Stomach smooth muscle (tissue), 2 donors: Measurements from ENCODE around the gene BCL3.
A peak's percentile ranks its signal among the peaks of the same experiment; 100 is the strongest.

Source experiments
- H3K27ac ChIP-seq: one replicate; pipeline ENCODE4 v1.7.0; 2013; ENCODE audit warnings: mild to moderate bottlenecking, low read length, inconsistent platforms
- H3K27me3 ChIP-seq, 2 donors: one replicate each; pipeline ENCODE4 v1.7.0; 2013; ENCODE audit warnings: low read length in 2 of 2; ENCODE audit not compliant: insufficient read depth in 2 of 2, control insufficient read depth in 1 of 2
- H3K36me3 ChIP-seq, 2 donors: one replicate each; pipeline ENCODE4 v1.7.0; 2013; ENCODE audit warnings: low read length in 2 of 2; ENCODE audit not compliant: control insufficient read depth in 2 of 2, insufficient read depth in 2 of 2
- H3K4me1 ChIP-seq: one replicate; pipeline ENCODE4 v1.7.0; 2013; ENCODE audit warnings: low read length; ENCODE audit not compliant: control insufficient read depth, insufficient read depth
- H3K4me3 ChIP-seq, 2 donors: one replicate each; pipeline ENCODE4 v1.7.0; 2013; ENCODE audit warnings: low read length in 2 of 2
- H3K9ac ChIP-seq, 2 donors: one replicate each; pipeline ENCODE4 v1.7.0; 2013; ENCODE audit warnings: low read length in 2 of 2, mild to moderate bottlenecking in 1 of 2
- H3K9me3 ChIP-seq, 2 donors: one replicate each; pipeline ENCODE4 v1.7.0; 2013; ENCODE audit warnings: low read length in 2 of 2; ENCODE audit not compliant: control insufficient read depth in 2 of 2
- donor health status: healthy.
- donor health status: Pancreatic carcinoma.

The BCL3 gene

GRCh38 chr19:44794610-44795009 is 46.1 kb downstream of the BCL3 start:
- Histone ChIP-seq H3K27ac (no peak overlapping the region), H3K4me1 (no peaks in the 10 kb centered on the region), H3K36me3 (no peaks in the 10 kb centered on the region), H3K4me3 (no peak overlapping the region), H3K9ac (no peak overlapping the region), H3K27me3 (no peaks in the 10 kb centered on the region), H3K9me3 (no peaks in the 10 kb centered on the region)

DNA sequence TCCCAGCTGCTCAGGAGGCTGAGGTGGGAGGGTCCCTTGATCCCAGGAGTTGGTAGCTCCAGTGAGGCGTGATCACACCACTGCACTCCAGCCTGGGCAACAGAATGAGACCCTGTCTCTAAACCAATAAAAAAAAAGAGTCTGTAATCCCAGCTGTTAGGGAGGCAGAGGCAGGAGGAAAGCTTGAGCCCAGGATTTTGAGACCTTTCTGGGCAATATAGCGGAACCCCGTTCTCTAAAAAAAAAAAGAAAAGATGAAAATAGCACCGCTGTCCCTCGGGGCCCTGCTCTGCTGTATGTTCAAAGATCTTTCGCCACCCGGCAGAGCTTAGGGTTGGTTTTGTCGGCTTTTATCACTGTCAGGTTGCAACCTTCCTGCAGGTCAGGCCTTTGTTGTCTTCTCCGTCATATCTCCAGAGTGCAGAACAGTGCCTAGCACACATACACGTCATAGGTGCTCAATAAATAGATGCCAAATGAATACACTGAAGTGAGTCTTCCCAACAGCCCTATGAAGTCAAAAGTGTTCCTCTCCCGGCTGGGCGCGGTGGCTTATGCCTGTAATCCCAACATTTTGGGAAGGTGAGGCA is 47.0 kb downstream of the BCL3 start:
- Histone ChIP-seq H3K4me3 (no peak overlapping the region), H3K9ac (no peak overlapping the region), H3K27ac (no peak overlapping the region), H3K27me3 (no peaks in the 10 kb centered on the region), H3K4me1 (no peaks in the 10 kb centered on the region), H3K36me3 (no peaks in the 10 kb centered on the region), H3K9me3 (no peaks in the 10 kb centered on the region)

- Histone ChIP-seq H3K9ac (no peak overlapping the region), H3K36me3 (no peaks in the 10 kb centered on the region), H3K4me1 (no peaks in the 10 kb centered on the region), H3K27me3 (no peaks in the 10 kb centered on the region), H3K27ac (no peak overlapping the region), H3K4me3 (no peak overlapping the region), H3K9me3 (no peaks in the 10 kb centered on the region)
Observed at GRCh38 chr19:44796701-44797115, 48.2 kb downstream of the BCL3 start.

DNA sequence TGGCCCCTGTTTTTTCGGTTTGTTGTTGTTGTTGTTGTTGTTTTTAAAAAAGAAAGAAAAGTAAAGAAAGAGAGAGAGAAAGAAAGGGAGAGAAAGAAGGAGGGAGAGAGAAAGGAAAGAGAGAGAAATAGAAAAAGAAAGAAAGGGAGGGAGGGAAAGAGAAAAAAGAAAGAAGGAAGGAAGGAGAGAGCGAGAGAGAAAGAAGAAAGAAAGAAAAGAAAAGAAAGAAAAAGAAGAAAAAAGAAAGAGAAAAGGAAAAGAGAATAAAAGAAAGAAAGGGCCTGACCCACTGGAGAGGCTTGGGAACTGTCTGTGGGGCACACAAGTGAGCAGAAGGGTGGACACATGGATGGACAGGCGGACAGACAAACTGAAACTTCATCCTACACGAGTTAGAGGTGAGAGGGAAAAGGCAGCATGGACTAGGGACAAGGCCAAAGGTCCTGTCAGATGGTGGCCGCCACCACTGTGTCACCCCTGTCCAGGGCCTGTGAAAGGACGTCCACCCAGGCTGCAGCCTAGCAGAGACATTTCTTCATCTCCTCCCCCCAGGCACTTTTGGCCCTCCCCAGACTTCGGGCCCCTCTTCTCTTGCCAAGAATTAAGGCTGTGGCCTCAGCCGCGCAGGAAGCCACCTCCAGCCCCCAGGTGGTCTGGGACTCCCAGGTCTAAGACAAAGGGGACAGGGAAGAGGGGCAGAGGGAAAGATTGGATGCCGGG is 51.3 kb downstream of the BCL3 start:
- H3K27ac ChIP-seq: no peak overlapping the region
- no peaks in the 10 kb centered on the region for H3K27me3 ChIP-seq
- no peaks in the 10 kb centered on the region for H3K36me3 ChIP-seq
- no peaks in the 10 kb centered on the region for H3K9me3 ChIP-seq
- H3K4me3 ChIP-seq: no peak overlapping the region
- H3K4me1 ChIP-seq: no peaks in the 10 kb centered on the region
- no peak overlapping the region for H3K9ac ChIP-seq

DNA sequence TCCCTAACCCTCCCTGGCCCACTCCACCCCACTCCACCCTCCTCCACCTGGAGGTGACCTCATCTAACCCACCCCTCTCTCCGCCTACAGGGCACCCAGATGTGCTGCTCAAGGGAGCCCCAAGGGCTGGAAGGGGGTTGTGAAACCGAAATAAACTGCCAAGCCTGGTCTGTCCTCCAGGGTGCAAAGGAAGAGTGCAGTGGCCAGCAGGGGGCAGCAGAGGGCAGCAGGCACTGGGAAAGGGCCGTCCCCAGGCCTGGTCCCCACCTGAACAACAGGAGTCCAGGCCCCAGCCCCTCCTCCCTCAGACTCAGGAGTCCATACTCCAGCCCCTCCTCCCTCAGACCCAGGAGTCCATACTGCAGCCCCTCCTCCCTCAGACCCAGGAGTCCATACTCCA is 52.0 kb downstream of the BCL3 start:
- H3K27ac ChIP-seq: no peak overlapping the region
- H3K27me3 ChIP-seq: no peaks in the 10 kb centered on the region
- H3K4me1 ChIP-seq: no peaks in the 10 kb centered on the region
- no peaks in the 10 kb centered on the region for H3K9me3 ChIP-seq
- no peak overlapping the region for H3K4me3 ChIP-seq
- H3K36me3 ChIP-seq: no peaks in the 10 kb centered on the region
- no peak overlapping the region for H3K9ac ChIP-seq

- Histone ChIP-seq H3K27me3 (no peaks in the 10 kb centered on the region), H3K36me3 (no peaks in the 10 kb centered on the region), H3K27ac (no peak overlapping the region), H3K4me3 (no peak overlapping the region), H3K9ac (no peak overlapping the region), H3K4me1 (peaks cover 15% of the 10 kb centered on the region), H3K9me3 (no peaks in the 10 kb centered on the region)
Observed at GRCh38 chr19:44803442-44804428, 55.2 kb downstream of the BCL3 start.

DNA sequence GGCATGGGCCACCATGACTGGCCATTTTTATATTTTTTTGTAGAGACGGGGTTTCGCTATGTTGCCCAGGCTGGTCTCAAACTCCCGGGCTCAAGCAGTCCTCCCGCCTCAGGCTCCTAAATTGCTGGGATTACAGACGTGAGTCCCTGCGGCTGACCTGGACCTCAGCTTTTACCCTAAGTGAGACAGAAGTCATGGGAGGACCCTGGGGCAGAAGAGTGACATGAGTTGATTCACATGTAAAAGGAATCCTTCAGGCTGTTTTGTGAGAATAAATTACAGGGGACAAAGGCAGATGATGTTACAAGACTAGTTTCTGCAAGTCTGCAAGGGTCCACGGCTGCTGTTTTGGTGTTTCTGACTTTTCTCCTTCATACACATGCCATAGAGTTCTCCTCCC is 57.8 kb downstream of the BCL3 start:
- Histone ChIP-seq H3K27me3 (no peaks in the 10 kb centered on the region), H3K4me1 (peaks cover 31% of the 10 kb centered on the region), H3K4me3 (no peak overlapping the region), H3K27ac (no peak overlapping the region), H3K9ac (no peak overlapping the region), H3K36me3 (no peaks in the 10 kb centered on the region), H3K9me3 (no peaks in the 10 kb centered on the region)

DNA sequence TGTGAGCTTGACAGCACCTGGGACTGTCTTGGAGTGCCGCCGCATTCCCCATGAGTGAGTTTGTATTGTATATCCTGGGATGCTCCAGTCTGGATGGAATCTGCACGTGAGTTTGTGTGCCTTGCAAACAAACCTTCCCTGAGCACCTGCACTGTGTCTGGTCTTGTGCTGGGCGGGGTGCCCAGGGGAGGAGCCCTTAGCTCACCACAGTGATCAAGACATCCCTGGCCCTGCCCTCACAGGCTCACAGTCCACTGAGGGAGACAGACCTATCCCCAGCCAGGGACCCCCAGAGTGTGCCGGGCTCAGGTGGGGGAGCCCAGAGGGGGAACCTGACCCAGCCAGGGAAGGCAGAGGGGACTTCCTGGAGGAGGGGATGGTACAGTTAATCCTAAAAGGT is 58.7 kb downstream of the BCL3 start:
- no peak overlapping the region for H3K27ac ChIP-seq
- no peaks in the 10 kb centered on the region for H3K27me3 ChIP-seq
- H3K9ac ChIP-seq: no peak overlapping the region

GRCh38 chr19:44807652-44808462 is 59.3 kb downstream of the BCL3 start:
- Histone ChIP-seq H3K4me1 (peaks cover 31% of the 10 kb centered on the region), H3K27me3 (no peaks in the 10 kb centered on the region), H3K27ac (peak overlapping the region; percentile 6), H3K4me3 (peak overlapping the region in 1 of 2 donors; percentile 67), H3K36me3 (no peaks in the 10 kb centered on the region), H3K9me3 (no peaks in the 10 kb centered on the region), H3K9ac (peak overlapping the region in 1 of 2 donors; percentile 42)

More for the DNA sequence above, 58.7 kb downstream of the BCL3 start:
- H3K4me1 ChIP-seq: peaks cover 31% of the 10 kb centered on the region
- no peaks in the 10 kb centered on the region for H3K9me3 ChIP-seq
- H3K4me3 ChIP-seq: no peak overlapping the region
- H3K36me3 ChIP-seq: no peaks in the 10 kb centered on the region
